ENCODE measurements around the gene MED16.
"Not testable (repeated sequence)": the region's sequence is repeated elsewhere in the genome, so short reads cannot be mapped to it uniquely, and the experiment has no call there.

MED16 gene

GRCh38 chr19:853614-854220 lies 39.3 kb downstream of the MED16 start:
- not testable (repeated sequence) for DNase-seq (ENCODE audit: low read depth in 2 of 2)

GRCh38 chr19:853014-853585 lies 39.9 kb downstream of the MED16 start:
- DNase-seq (ENCODE audit: low read depth in 2 of 2), result no peak

GRCh38 chr19:852136-853013 lies 40.6 kb downstream of the MED16 start, which contains the start of gene ELANE:
Gene ELANE, plus strand, starts transcription at chr19:852303. Its CDS starts 26 bp downstream, at chr19:852329.
- DNase-seq (ENCODE audit: low read depth in 2 of 2), result no peak

- no peak for DNase-seq (ENCODE audit: low read depth in 2 of 2)
Observed at GRCh38 chr19:850979-851335, 42.0 kb downstream of the MED16 start.

GRCh38 chr19:850221-850978 lies 42.6 kb downstream of the MED16 start:
- DNase-seq (ENCODE audit: low read depth in 2 of 2), result no peak

- DNase-seq (ENCODE audit: low read depth in 2 of 2), result not testable (repeated sequence)
Observed at GRCh38 chr19:849195-849594, 43.8 kb downstream of the MED16 start.

- no peak for DNase-seq (ENCODE audit: low read depth in 2 of 2)
Observed at GRCh38 chr19:848386-848921, 44.5 kb downstream of the MED16 start.

- DNase-seq (ENCODE audit: low read depth in 2 of 2), result no peak
Observed at GRCh38 chr19:845707-846521, 47.1 kb downstream of the MED16 start.

- DNase-seq (ENCODE audit: low read depth in 2 of 2), result no peak
Observed at GRCh38 chr19:844546-844971, 48.4 kb downstream of the MED16 start.

GRCh38 chr19:843836-844545 lies 49.0 kb downstream of the MED16 start:
- no peak for DNase-seq (ENCODE audit: low read depth in 2 of 2)

- DNase-seq (ENCODE audit: low read depth in 2 of 2), result no peak
Observed at GRCh38 chr19:843180-843835, 49.7 kb downstream of the MED16 start.

GRCh38 chr19:842802-843179 lies 50.2 kb downstream of the MED16 start:
- DNase-seq (ENCODE audit: low read depth in 2 of 2), result not testable (repeated sequence)

GRCh38 chr19:840519-841206 lies 52.3 kb downstream of the MED16 start, which contains the start of gene PRTN3:
Gene PRTN3, plus strand, starts transcription at chr19:840999. Its CDS starts 10 bp downstream, at chr19:841009.
- DNase-seq (ENCODE audit: low read depth in 2 of 2), result no peak

GRCh38 chr19:835210-835810 lies 57.7 kb downstream of the MED16 start:
- no peak for DNase-seq (ENCODE audit: low read depth in 2 of 2)

- DNase-seq (ENCODE audit: low read depth in 2 of 2), result no peak
Observed at GRCh38 chr19:834216-834615, 58.8 kb downstream of the MED16 start.

- DNase-seq (ENCODE audit: low read depth in 2 of 2), result no peak
Observed at GRCh38 chr19:831407-832369, 61.3 kb downstream of the MED16 start.

- no peak for DNase-seq (ENCODE audit: low read depth in 2 of 2)
Observed at GRCh38 chr19:829129-829758, 63.7 kb downstream of the MED16 start.
